HL-60 (cell line): ENCODE measurements around the gene PKP3.

Source experiments
- DNase-seq, 2 experiments: peaks; one replicate each; pipeline ENCODE4 v3.0.0-alpha.2; 2010 to 2020; ENCODE audit warnings: low read depth in 1 of 2, low spot score in 1 of 2
- H3K27ac ChIP-seq: fragments of 250-450 bp; sonication (Bioruptor Pico); replicated peaks from 2 replicates; pipeline ENCODE4 v1.5.1; 2020; ENCODE audit warnings: mild to moderate bottlenecking, moderate library complexity
- H3K27me3 ChIP-seq: fragments of 250-450 bp; sonication (Bioruptor Pico); 2 replicates; pipeline ENCODE4 v1.5.1; 2021; ENCODE audit warnings: mild to moderate bottlenecking, moderate library complexity; ENCODE audit not compliant: insufficient read depth, poor library complexity, severe bottlenecking
- H3K4me3 ChIP-seq: replicated peaks from 2 replicates; pipeline ENCODE4 v1.5.1; 2011; ENCODE audit warnings: mild to moderate bottlenecking, control low read depth, low read length; ENCODE audit not compliant: insufficient read depth
- GABPA ChIP-seq: IDR thresholded peaks from 2 replicates; pipeline ENCODE4 v1.6.1; 2012; ENCODE audit warnings: low read depth
- POLR2AphosphoS5 ChIP-seq: IDR thresholded peaks from 2 replicates; pipeline ENCODE4 v1.6.1; 2012; ENCODE audit warnings: low read depth
- SPI1 ChIP-seq: IDR thresholded peaks from 2 replicates; pipeline ENCODE4 v1.6.1; 2012; ENCODE audit warnings: low read depth, mild to moderate bottlenecking, borderline replicate concordance
- TF ChIP-seq, protein P1 (sequence below): IDR thresholded peaks from one replicate; pipeline ENCODE4 v1.5.1; 2011; ENCODE audit warnings: low read length, control low read depth, inconsistent platforms; ENCODE audit not compliant: insufficient read depth
- TF ChIP-seq, protein P2 (sequence below): IDR thresholded peaks from 2 replicates; pipeline ENCODE4 v1.6.1; 2012; ENCODE audit warnings: low read depth; ENCODE audit not compliant: insufficient replicate concordance

The PKP3 gene

DNA sequence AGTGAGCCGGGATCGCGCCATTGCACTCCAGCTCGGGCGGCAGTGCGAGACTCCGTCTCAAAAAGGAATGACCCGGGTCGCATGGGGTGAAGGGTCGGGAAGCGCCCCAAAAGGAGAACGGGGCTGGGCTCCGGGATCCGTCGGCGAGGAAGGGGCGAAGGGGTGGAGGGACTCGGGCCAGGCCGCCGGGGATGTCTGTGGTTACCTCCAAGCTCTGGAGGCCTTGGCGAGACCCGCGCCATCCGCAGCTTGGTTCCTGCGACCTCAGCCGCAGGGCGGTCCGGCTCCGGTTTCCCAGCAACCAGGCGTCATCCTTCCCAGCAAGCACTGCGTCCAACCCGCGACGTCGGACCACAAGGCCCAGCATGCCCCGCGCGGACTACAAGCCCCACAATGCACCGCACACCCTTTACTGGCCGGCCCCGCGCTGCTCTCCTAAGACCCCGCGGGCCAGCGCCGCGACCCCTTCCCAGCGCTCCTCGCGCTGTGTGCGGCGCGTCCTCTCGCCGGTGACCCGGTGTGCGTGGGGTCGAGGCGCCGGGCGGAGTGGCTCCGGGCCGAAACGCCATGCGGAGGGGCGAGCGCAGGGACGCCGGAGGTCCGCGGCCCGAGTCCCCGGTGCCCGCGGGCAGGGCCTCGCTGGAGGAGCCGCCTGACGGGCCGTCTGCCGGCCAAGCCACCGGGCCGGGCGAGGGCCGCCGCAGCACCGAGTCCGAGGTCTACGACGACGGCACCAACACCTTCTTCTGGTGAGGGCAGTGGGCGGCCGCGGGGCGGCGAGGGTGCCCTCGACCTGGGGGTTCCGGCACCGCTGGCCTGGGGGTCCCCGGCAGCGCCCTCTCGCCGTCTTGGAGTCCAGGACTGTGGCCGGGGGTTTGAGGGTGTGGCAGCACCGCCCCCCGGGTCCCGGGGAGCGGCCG is 56.1 kb downstream of the PKP3 start, which contains the start of gene PTDSS2:
TSS of gene PTDSS2 (plus strand) at position 391 of the 920 bp plus-strand sequence. CDS start at position 568, 177 bp downstream.
- TF ChIP-seq, protein P1, sequence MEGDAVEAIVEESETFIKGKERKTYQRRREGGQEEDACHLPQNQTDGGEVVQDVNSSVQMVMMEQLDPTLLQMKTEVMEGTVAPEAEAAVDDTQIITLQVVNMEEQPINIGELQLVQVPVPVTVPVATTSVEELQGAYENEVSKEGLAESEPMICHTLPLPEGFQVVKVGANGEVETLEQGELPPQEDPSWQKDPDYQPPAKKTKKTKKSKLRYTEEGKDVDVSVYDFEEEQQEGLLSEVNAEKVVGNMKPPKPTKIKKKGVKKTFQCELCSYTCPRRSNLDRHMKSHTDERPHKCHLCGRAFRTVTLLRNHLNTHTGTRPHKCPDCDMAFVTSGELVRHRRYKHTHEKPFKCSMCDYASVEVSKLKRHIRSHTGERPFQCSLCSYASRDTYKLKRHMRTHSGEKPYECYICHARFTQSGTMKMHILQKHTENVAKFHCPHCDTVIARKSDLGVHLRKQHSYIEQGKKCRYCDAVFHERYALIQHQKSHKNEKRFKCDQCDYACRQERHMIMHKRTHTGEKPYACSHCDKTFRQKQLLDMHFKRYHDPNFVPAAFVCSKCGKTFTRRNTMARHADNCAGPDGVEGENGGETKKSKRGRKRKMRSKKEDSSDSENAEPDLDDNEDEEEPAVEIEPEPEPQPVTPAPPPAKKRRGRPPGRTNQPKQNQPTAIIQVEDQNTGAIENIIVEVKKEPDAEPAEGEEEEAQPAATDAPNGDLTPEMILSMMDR = no peak
- TF ChIP-seq, protein P2, sequence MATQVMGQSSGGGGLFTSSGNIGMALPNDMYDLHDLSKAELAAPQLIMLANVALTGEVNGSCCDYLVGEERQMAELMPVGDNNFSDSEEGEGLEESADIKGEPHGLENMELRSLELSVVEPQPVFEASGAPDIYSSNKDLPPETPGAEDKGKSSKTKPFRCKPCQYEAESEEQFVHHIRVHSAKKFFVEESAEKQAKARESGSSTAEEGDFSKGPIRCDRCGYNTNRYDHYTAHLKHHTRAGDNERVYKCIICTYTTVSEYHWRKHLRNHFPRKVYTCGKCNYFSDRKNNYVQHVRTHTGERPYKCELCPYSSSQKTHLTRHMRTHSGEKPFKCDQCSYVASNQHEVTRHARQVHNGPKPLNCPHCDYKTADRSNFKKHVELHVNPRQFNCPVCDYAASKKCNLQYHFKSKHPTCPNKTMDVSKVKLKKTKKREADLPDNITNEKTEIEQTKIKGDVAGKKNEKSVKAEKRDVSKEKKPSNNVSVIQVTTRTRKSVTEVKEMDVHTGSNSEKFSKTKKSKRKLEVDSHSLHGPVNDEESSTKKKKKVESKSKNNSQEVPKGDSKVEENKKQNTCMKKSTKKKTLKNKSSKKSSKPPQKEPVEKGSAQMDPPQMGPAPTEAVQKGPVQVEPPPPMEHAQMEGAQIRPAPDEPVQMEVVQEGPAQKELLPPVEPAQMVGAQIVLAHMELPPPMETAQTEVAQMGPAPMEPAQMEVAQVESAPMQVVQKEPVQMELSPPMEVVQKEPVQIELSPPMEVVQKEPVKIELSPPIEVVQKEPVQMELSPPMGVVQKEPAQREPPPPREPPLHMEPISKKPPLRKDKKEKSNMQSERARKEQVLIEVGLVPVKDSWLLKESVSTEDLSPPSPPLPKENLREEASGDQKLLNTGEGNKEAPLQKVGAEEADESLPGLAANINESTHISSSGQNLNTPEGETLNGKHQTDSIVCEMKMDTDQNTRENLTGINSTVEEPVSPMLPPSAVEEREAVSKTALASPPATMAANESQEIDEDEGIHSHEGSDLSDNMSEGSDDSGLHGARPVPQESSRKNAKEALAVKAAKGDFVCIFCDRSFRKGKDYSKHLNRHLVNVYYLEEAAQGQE = no peak
- TF ChIP-seq SPI1 = no peak
- TF ChIP-seq GABPA = no peak
- peak; percentile 33; the same call in 1 of the 2 replicates for TF ChIP-seq POLR2AphosphoS5
- Histone ChIP-seq H3K27ac (peak within 1 kb of the TSS; percentile 70), H3K27me3 (no peaks in the 10 kb centered on the region), H3K4me3 (peak within 1 kb of the TSS; percentile 89)
- peak; percentile 96 to 97 for DNase-seq

DNA sequence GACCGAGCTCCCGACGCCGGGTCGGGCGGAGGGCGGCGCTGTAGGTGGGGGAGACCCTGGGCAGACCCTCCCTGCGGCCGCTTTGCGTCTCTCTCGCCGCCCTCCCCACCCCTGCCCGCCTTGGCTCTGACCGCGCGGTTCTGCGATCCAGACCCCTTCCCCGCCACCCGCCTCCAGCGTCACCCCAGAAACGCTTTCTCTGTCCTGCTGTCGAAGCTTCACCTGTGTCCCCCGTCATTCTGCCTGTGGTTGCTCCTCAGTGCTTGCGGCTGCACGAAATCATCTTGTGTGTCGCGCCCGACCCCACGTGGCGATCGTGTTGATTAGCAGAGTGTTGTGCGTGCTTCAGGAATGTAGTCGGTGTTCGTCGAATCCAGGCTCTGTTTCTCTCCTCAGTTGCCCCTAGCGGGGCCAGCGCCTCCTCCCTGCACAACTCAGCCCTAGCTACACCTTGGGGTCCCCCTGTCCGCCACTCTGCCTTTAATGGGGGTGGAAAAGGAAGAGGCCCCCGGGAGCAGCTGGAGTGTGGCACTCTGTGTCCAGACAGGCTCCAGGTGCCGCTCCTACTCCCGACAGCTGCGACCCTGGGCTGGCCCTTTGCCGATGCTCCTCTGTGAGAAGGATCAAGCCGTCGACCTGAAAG is 56.9 kb downstream of the PKP3 start:
- H3K4me3 ChIP-seq = peak overlapping the region; percentile 89
- TF ChIP-seq, protein P2 = no peak
- TF ChIP-seq, protein P1 = peak; percentile 11

DNA sequence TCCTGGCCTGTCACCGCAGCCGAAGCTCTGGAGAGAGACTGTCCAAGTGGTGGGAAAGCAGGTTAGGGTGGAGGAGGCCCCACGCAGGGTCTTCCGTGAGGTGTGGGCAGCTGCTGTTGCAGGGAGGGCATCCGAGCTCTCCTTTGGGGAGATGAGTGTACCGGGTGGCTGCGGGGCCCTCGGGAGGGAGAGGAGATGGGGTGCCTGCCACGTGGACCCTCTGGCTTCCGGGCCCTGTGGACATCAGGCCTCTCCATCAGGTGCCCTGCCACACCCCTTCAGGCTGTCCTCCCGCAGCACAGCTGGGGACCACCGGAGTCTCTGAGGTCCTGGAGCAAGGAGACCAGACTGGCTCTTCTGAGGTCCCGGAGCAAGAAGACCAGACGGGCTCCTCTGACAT is 57.7 kb downstream of the PKP3 start:
- no peak for DNase-seq
- Histone ChIP-seq H3K27me3 (no peaks in the 10 kb centered on the region), H3K4me3 (no peak overlapping the region), H3K27ac (no peak overlapping the region)
- no peak for TF ChIP-seq SPI1
- no peak for TF ChIP-seq POLR2AphosphoS5
- TF ChIP-seq GABPA = no peak
- TF ChIP-seq, protein P1 = no peak
- TF ChIP-seq, protein P2 = no peak

More for the DNA sequence above, 56.9 kb downstream of the PKP3 start:
- peak; percentile 57 to 85 for DNase-seq
- no peaks in the 10 kb centered on the region for H3K27me3 ChIP-seq
- peak overlapping the region; percentile 70 for H3K27ac ChIP-seq
